ENCODE measurements around the gene IGFL1. TPM values are rescaled to one million over a fixed set of nuclear protein-coding genes. Genes with fewer than 3 reads are reported as not detected.
"Not testable (repeated sequence)": the region's sequence is repeated elsewhere in the genome, so short reads cannot be mapped to it uniquely, and the experiment has no call there.

Gene IGFL1
- total RNA-seq, 1 donor from 2014 or later, result not detected

DNA sequence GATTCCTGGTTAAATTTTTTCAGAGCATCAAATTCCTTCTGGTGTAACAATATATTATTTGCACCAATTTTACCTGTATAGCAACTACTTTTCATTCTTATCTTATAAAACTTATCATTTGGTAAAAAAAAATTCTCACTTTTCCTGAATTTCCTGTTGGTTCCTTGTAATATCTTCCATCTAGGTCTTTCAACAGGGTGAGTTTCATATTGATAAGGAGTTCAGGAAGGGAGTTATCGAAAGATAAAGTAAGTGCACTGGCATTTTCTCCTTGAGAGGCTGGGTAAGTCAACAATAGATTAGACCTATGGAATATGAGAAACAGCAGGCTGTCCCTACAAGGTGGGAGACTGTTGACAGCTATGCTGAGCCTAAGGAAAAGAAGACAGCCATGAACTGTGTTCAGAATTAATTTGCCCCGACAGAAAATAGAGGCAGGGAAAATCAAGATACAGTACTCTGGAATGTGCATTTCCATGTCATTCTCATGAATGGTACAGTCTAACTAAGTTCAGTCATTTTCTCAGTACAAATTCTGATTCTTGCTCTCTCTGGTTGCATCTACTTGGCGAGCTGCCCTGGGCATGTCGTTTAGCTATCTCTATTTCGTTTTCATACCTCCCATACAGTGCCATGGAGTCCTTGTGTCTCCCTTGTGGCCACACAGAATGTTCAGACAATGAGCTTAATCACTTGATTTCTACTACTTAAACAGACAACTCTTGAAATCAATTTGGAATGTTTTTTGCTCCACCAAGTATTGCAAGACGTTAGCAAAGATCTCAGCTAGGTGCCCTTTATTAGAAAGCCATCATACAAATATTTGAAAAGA, 9.9 kb downstream of the IGFL1 start:
- Mint-ChIP-seq H3K4me3 (ENCODE audit: low read depth) (no peak overlapping the region), H3K9me3 (no peaks in the 10 kb centered on the region), H3K4me1 (ENCODE audit: low read depth) (no peaks in the 10 kb centered on the region), H3K27ac (no peak overlapping the region), H3K27me3 (ENCODE audit: low read depth) (peaks cover 59% of the 10 kb centered on the region), H3K36me3 (ENCODE audit: low read depth) (no peaks in the 10 kb centered on the region)
- intact Hi-C loops (cut with micrococcal nuclease), result no loop called here
- no peak for DNase-seq (ENCODE audit: low spot score)

DNA sequence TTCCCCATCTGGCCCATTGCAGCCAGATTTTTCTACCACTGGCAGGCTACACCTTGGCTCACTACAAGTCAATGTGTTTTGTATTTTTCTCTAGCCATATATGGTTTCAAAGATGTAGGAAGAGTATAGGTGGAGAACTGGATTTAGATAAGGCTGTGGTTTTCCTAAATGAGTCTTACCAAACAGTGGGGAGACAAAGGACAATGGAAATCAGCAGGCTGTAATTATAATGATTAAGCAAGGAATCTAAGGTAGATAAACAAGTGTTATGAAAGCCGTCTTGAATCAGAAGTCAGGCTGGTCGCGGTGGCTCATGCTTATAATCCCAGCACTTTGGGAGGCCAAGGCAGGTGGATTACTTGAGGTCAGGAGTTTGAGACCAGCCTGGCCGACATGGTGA, 11.2 kb downstream of the IGFL1 start:
- H3K27me3 Mint-ChIP-seq (ENCODE audit: low read depth), result peaks cover 62% of the 10 kb centered on the region
- intact Hi-C loops (cut with micrococcal nuclease), result no loop called here
- no peak overlapping the region for H3K4me3 Mint-ChIP-seq (ENCODE audit: low read depth)

DNA sequence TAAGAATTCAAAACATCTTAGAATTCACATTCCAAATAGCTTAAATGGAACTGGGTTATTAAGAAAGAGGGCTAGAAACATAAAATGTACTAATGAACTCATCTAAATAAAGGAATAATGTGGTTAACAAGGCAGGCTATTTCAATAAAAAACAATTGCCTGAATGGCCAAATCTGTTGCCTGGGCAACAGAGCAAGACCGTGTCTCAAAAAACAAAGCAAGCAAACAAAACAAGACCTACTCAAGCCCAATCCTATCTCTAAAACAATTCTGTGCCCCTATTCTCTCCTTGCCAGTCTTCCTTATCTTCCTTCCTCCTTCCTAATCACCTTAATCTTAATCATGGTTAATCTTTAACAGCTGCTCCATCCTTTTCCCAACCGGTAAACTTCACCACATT, 12.1 kb downstream of the IGFL1 start:
- intact Hi-C loops (cut with micrococcal nuclease), result no loop called here
- H3K4me1 Mint-ChIP-seq (ENCODE audit: low read depth), result no peaks in the 10 kb centered on the region
- H3K4me3 Mint-ChIP-seq (ENCODE audit: low read depth), result no peak overlapping the region
- no peak for DNase-seq (ENCODE audit: low spot score)
- H3K27me3 Mint-ChIP-seq (ENCODE audit: low read depth), result peaks cover 60% of the 10 kb centered on the region
- H3K27ac Mint-ChIP-seq, result no peak overlapping the region
- H3K9me3 Mint-ChIP-seq, result no peaks in the 10 kb centered on the region
- no peaks in the 10 kb centered on the region for H3K36me3 Mint-ChIP-seq (ENCODE audit: low read depth)

More for the DNA sequence above, 11.2 kb downstream of the IGFL1 start:
- no peaks in the 10 kb centered on the region for H3K4me1 Mint-ChIP-seq (ENCODE audit: low read depth)
- no peaks in the 10 kb centered on the region for H3K9me3 Mint-ChIP-seq
- H3K36me3 Mint-ChIP-seq (ENCODE audit: low read depth), result no peaks in the 10 kb centered on the region
- no peak overlapping the region for H3K27ac Mint-ChIP-seq
- no peak for DNase-seq (ENCODE audit: low spot score)

DNA sequence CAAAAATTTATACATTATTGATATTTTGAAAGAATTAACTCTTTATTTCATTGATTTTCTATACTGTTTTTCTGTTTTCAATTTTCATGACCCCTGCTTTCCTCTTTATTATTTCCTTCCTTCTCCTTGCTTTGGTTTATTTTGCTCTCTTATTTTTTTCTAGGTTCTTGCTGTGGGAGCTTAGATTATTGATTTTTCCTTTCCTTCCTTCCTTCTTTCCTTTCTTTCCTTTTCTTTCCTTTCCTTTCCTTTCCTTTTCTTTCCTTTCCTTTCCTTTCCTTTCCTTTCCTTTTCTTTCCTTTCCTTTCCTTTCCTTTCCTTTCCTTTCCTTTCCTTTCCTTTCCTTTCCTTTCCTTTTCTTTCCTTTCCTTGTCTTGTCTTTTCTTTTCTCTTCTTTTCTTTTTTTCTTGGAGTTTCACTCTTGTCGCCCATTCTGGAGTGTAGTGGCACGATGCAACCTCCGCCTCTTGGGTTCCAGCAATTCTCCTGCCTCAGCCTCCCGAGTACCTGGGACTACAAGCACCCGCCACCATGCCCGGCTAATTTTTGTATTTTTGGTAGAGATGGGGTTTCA, 13.6 kb downstream of the IGFL1 start:
- H3K4me1 Mint-ChIP-seq (ENCODE audit: low read depth); DNase-seq (ENCODE audit: low spot score); H3K4me3 Mint-ChIP-seq (ENCODE audit: low read depth); H3K9me3 Mint-ChIP-seq; intact Hi-C loops (cut with micrococcal nuclease); H3K27ac Mint-ChIP-seq; H3K36me3 Mint-ChIP-seq (ENCODE audit: low read depth): not testable (repeated sequence)
- peaks cover 60% of the 10 kb centered on the region for H3K27me3 Mint-ChIP-seq (ENCODE audit: low read depth)

DNA sequence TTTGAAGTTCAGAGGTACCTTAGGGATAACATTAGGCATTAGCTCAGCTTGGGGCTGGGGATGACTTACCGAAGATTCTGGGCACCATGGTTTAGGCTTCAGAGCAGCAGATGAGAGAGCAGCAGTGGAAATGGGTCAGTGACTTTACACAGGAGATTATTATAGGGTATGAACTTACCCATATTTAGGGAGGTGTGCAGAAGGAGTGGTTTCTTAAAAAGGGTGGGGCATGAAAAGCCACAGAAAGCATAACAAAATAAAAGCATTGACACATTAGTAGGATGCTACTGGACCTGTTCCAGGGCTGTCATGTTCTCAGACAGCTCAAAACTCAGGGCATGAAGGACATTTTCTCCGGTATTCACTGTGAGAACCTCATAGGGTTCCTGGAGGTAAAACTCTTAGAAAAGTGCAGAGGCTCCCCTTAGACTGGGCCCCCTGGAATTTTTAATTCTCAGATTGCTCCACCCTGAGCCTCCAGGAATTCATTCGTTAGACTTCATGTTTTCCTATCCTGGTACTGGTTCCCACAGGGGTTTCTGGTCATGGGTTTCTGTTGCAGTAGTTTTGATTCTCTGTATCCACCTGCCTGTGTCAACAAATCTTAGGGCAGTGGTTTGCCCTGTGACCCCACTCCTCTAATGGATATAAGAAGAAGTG, 20.7 kb downstream of the IGFL1 start:
- Mint-ChIP-seq H3K4me1 (ENCODE audit: low read depth) (no peaks in the 10 kb centered on the region), H3K27ac (no peak overlapping the region), H3K36me3 (ENCODE audit: low read depth) (no peaks in the 10 kb centered on the region), H3K9me3 (no peaks in the 10 kb centered on the region), H3K4me3 (ENCODE audit: low read depth) (no peak overlapping the region), H3K27me3 (ENCODE audit: low read depth) (peaks cover 64% of the 10 kb centered on the region)
- intact Hi-C loops (cut with micrococcal nuclease), result no loop called here
- no peak for DNase-seq (ENCODE audit: low spot score)

DNA sequence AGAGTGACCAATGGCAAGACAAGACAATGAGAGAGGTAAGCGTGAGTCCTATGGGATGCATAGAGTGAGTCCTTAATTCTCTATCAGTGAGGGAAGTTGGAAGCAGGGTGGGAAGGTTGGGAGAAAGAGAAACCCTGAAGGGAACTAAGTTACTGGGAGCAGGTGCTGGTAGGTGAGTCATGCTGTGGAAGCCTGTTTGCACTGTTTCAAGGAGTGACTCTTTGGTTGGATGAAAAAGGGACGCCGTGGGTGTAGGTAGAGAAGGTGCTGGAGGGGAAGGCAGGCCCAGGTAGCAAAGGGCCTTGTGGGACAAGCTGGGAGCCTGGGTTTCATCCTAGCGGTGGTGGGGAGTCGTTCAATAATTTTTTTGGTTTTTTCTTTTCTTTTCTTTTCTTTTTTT, 21.9 kb downstream of the IGFL1 start:
- Mint-ChIP-seq H3K4me3 (ENCODE audit: low read depth) (no peak overlapping the region), H3K27me3 (ENCODE audit: low read depth) (peaks cover 61% of the 10 kb centered on the region), H3K4me1 (ENCODE audit: low read depth) (no peaks in the 10 kb centered on the region), H3K36me3 (ENCODE audit: low read depth) (no peaks in the 10 kb centered on the region), H3K27ac (no peak overlapping the region), H3K9me3 (no peaks in the 10 kb centered on the region)
- intact Hi-C loops (cut with micrococcal nuclease), result no loop called here
- no peak for DNase-seq (ENCODE audit: low spot score)

DNA sequence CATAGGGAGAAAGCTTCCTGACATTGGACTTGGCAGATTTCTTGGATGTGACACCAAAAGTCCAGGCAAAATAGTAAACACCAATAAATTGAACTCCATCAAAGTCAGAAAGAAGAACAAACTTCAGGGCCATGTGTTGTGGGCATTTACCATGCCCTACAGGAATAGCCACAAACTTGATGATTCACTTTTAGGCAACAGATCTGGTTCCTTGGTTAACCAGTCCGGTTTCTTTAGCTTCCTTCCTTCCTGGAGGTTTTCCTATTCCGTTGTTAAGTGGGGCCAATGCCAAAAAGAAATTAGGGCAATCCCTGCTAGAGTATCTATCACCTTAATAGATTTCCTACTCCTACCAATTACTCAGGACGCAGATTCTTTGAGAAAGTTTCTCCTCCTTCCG, 25.2 kb downstream of the IGFL1 start:
- no peak overlapping the region for H3K4me3 Mint-ChIP-seq (ENCODE audit: low read depth)
- intact Hi-C loops (cut with micrococcal nuclease), result no loop called here
- H3K27me3 Mint-ChIP-seq (ENCODE audit: low read depth), result peaks cover 53% of the 10 kb centered on the region
- H3K4me1 Mint-ChIP-seq (ENCODE audit: low read depth), result no peaks in the 10 kb centered on the region
- H3K36me3 Mint-ChIP-seq (ENCODE audit: low read depth), result no peaks in the 10 kb centered on the region
- no peak overlapping the region for H3K27ac Mint-ChIP-seq
- DNase-seq (ENCODE audit: low spot score), result no peak
- H3K9me3 Mint-ChIP-seq, result no peaks in the 10 kb centered on the region

DNA sequence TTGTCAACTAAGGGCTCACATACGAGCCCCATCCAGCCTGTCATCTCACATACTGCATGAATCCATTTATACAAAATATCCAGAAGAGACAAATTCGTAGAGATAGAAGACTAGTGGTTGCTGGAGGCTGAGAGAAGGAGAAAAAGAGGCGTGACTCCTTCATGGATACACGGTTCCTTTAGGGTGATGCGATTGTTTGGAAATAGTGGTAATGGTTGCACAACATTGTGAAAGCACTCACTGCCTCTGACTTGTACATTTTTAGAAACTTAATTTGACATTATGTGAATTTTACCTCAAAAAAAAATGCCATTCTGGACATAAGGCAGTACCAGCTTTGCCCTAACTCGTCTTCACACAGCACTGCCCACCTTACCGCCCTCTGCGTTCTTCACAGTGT, 27.3 kb downstream of the IGFL1 start:
- intact Hi-C loops (cut with micrococcal nuclease), result no loop called here
- Mint-ChIP-seq H3K9me3 (no peaks in the 10 kb centered on the region), H3K36me3 (ENCODE audit: low read depth) (no peaks in the 10 kb centered on the region), H3K4me3 (ENCODE audit: low read depth) (no peak overlapping the region), H3K4me1 (ENCODE audit: low read depth) (no peaks in the 10 kb centered on the region), H3K27me3 (ENCODE audit: low read depth) (peaks cover 54% of the 10 kb centered on the region), H3K27ac (no peak overlapping the region)
- DNase-seq (ENCODE audit: low spot score), result no peak

DNA sequence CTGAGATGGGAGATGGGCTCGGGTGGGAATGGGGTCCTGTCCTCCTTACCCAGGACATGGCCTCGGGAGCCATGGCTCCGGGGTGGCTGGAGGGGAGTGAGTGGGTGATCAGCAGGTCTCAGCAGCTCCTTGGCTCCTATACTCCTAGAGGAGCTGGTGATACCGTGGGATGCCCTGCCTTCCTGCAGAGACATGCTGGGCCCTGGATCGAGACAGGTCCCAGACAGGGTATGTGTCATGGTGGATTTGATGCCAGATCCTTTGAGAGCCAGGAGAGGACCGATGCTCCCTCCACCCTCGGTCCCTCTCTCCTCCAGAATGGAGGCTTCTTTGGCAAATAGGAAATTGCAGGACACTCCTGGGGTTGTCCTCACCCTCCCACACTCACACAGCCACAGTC, 32.0 kb downstream of the IGFL1 start:
- H3K4me3 Mint-ChIP-seq (ENCODE audit: low read depth); intact Hi-C loops (cut with micrococcal nuclease); H3K9me3 Mint-ChIP-seq; H3K36me3 Mint-ChIP-seq (ENCODE audit: low read depth); H3K27ac Mint-ChIP-seq; DNase-seq (ENCODE audit: low spot score); H3K4me1 Mint-ChIP-seq (ENCODE audit: low read depth): not testable (repeated sequence)
- H3K27me3 Mint-ChIP-seq (ENCODE audit: low read depth), result peaks cover 51% of the 10 kb centered on the region

DNA sequence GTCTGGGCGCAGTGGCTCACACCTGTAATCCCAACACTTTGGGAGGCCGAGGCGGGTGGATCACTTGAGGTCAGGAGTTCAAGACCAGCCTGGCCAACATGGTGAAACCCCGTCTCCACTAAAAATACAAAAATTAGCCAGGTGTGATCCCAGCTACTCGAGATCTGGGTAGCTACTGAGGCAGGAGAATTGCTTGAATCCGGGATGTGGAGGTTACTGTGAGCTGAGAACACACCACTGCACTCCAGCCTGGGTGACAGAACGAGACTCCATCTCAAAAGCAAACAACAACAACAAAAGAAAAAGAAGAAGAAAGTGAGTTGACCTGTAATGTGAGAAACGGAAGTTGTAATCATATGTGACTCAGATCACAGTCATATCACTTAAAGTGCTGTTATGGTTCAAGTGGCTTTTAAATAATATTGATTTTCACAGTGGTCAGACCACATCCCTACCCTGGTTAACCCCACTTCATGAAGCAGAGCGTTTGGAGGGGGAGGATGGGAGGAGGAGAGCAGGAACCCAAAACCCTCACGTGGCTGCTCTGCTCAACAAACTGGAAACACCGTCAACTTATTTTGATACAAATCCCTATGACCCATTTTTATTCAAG, 33.2 kb downstream of the IGFL1 start:
- H3K27ac Mint-ChIP-seq, result peak overlapping the region; percentile 71
- peaks cover 52% of the 10 kb centered on the region for H3K27me3 Mint-ChIP-seq (ENCODE audit: low read depth)
- not testable (repeated sequence) for H3K36me3 Mint-ChIP-seq (ENCODE audit: low read depth); H3K4me1 Mint-ChIP-seq (ENCODE audit: low read depth); H3K9me3 Mint-ChIP-seq; H3K4me3 Mint-ChIP-seq (ENCODE audit: low read depth)
- intact Hi-C loops (cut with micrococcal nuclease), result loop anchor here (1.0 kb wide), 1 partner anchor 147 kb away; no protein-coding TSS in a partner anchor
- peak; percentile 56 for DNase-seq (ENCODE audit: low spot score)

DNA sequence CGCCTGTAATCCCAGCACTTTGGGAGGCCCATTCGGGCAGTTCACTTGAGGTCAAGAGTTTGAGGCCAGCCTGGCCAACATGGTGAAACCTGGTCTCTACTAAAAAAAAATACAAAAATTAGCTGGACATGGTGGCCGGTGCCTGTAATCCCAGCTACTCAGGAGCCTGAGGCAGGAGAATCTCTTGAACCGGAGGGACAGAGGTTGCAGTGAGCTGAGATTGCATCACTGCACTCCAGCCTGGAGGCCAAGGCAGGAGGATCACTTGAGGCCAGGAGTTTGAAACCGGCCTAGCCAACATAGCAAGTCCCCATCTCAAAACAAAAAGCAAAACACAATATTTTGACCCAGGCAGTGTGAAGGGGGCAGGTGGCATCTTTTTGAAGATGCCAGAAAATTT, 35.3 kb downstream of the IGFL1 start:
- H3K27me3 Mint-ChIP-seq (ENCODE audit: low read depth), result peaks cover 56% of the 10 kb centered on the region
- DNase-seq (ENCODE audit: low spot score); H3K9me3 Mint-ChIP-seq; H3K36me3 Mint-ChIP-seq (ENCODE audit: low read depth); H3K27ac Mint-ChIP-seq; H3K4me3 Mint-ChIP-seq (ENCODE audit: low read depth): not testable (repeated sequence)
- intact Hi-C loops (cut with micrococcal nuclease), result loop anchor here (1.0 to 2.0 kb wide), 4 partner anchors 76 to 236 kb away; no protein-coding TSS in a partner anchor
- H3K4me1 Mint-ChIP-seq (ENCODE audit: low read depth), result peaks cover 11% of the 10 kb centered on the region

DNA sequence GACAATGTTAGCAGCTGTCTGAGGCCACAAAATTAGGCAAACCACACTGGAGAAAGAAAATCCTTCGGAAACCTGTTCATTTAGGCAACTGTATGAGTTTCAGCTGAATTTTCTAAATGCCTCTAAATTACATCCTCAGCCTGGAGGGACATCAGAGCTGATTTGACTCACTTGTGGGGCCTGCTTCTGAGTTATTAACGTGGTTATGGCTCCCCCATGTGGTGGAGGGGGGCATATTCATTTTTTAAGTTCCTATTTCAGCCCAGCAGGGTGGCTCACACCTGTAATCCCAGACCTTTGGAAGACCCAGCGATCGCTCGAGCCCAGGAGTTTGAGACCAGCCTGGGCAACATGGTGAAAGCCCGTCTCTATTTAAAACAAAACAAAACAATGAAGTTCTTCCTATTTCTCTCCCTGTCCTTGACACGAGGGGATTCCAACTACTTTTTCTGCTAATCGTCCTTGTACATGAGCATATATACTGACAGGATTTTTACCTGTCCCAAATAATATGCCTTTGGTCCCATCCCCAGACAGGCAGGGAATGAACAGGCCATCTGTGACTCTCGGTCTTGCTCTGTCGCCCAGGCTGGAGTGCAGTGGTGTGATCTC, 35.8 kb downstream of the IGFL1 start:
- Mint-ChIP-seq H3K27me3 (ENCODE audit: low read depth) (peaks cover 55% of the 10 kb centered on the region), H3K4me3 (ENCODE audit: low read depth) (no peak overlapping the region), H3K27ac (no peak overlapping the region), H3K4me1 (ENCODE audit: low read depth) (peaks cover 11% of the 10 kb centered on the region), H3K9me3 (no peaks in the 10 kb centered on the region), H3K36me3 (ENCODE audit: low read depth) (no peaks in the 10 kb centered on the region)
- peak; percentile 65 for DNase-seq (ENCODE audit: low spot score)
- intact Hi-C loops (cut with micrococcal nuclease), result loop anchor here (1.0 to 2.0 kb wide), 4 partner anchors 77 to 236 kb away; no protein-coding TSS in a partner anchor
